Parathyroid adenoma (tissue), 2 donors: Measurements from ENCODE around the gene TM7SF2.
A peak's percentile ranks its signal among the peaks of the same experiment; 100 is the strongest.

Experiments
- H2AFZ ChIP-seq: fragments of 300-600 bp; sonication (generic); one replicate; pipeline ENCODE4 v1.7.0; 2017; ENCODE audit warnings: antibody characterized with exemption, mild to moderate bottlenecking
- H3K27ac ChIP-seq: fragments of 300-600 bp; sonication (generic); one replicate; pipeline ENCODE4 v1.7.0; 2017
- H3K27me3 ChIP-seq: fragments of 300-600 bp; sonication (generic); one replicate; pipeline ENCODE4 v1.7.0; 2017; ENCODE audit warnings: low read length; ENCODE audit not compliant: control insufficient read depth, insufficient read depth
- H3K36me3 ChIP-seq: fragments of 300-600 bp; sonication (generic); one replicate; pipeline ENCODE4 v1.7.0; 2017; ENCODE audit warnings: low read length; ENCODE audit not compliant: control insufficient read depth, insufficient read depth
- H3K4me1 ChIP-seq: fragments of 300-600 bp; sonication (generic); one replicate; pipeline ENCODE4 v1.7.0; 2017; ENCODE audit warnings: control low read depth
- H3K4me2 ChIP-seq: fragments of 300-600 bp; sonication (generic); one replicate; pipeline ENCODE4 v1.7.0; 2017; ENCODE audit warnings: low read length
- H3K4me3 ChIP-seq: fragments of 300-600 bp; sonication (generic); one replicate; pipeline ENCODE4 v1.7.0; 2017; ENCODE audit warnings: low read depth, low read length
- H3K79me2 ChIP-seq: fragments of 300-600 bp; sonication (generic); one replicate; pipeline ENCODE4 v1.7.0; 2017; ENCODE audit warnings: control low read depth
- H3K9ac ChIP-seq: fragments of 300-600 bp; sonication (generic); one replicate; pipeline ENCODE4 v1.7.0; 2017; ENCODE audit warnings: mild to moderate bottlenecking
- H3K9me3 ChIP-seq: fragments of 300-600 bp; sonication (generic); one replicate; pipeline ENCODE4 v1.7.0; 2017; ENCODE audit warnings: low read length; ENCODE audit not compliant: control insufficient read depth
- CTCF ChIP-seq: fragments of 300-600 bp; sonication (generic); IDR thresholded peaks from one replicate; pipeline ENCODE4 v1.7.0; 2017; ENCODE audit warnings: antibody characterized with exemption, mild to moderate bottlenecking
- donor health status: primary hyperparathyroidism.

TM7SF2 gene

GRCh38 chr11:65103476-65103875 is 8.2 kb upstream of the TM7SF2 start:
- Histone ChIP-seq H3K4me1 (peaks cover 6% of the 10 kb centered on the region), H3K9ac (no peak overlapping the region)
- no peak for TF ChIP-seq CTCF

GRCh38 chr11:65104628-65105027 is 7.0 kb upstream of the TM7SF2 start:
- Histone ChIP-seq H3K79me2 (peaks cover 3% of the 10 kb centered on the region), H3K4me2 (peak overlapping the region; percentile 53), H3K9me3 (no peaks in the 10 kb centered on the region), H3K27me3 (no peaks in the 10 kb centered on the region), H3K4me3 (peak overlapping the region; percentile 37), H3K4me1 (peaks cover 6% of the 10 kb centered on the region), H3K9ac (no peak overlapping the region), H3K36me3 (no peaks in the 10 kb centered on the region), H3K27ac (peak overlapping the region; percentile 74), H2AFZ (no peak overlapping the region)
- TF ChIP-seq CTCF, result no peak

More at GRCh38 chr11:65103476-65103875, 8.2 kb upstream of the TM7SF2 start:
- Histone ChIP-seq H3K27ac (peak overlapping the region; percentile 74), H3K36me3 (no peaks in the 10 kb centered on the region), H3K4me3 (peak overlapping the region; percentile 11), H2AFZ (no peak overlapping the region), H3K27me3 (no peaks in the 10 kb centered on the region), H3K9me3 (no peaks in the 10 kb centered on the region), H3K4me2 (peak overlapping the region; percentile 31), H3K79me2 (peaks cover 7% of the 10 kb centered on the region)

DNA sequence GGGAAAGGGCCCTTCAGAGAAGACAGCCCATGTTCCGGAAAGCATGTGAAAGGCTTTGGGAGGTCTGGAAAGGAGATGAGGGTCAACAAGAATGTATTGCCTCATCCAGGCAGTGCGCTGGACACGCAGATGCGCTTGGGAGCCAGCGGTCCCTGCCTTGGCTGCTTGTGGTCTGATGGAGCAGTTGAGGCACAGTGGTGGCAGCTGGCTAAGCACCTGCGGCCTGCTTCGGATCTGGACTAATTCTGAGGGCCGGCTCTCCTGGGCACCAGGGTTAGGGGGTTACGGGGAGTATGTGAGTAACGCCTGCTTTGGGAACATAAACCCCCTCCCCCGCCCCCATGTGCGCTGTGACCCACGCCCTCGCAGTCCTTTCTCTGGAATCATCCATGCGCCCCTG is 4.6 kb upstream of the TM7SF2 start:
- peaks cover 6% of the 10 kb centered on the region for H3K4me1 ChIP-seq
- H2AFZ ChIP-seq, result no peak overlapping the region
- no peak overlapping the region for H3K9ac ChIP-seq
- no peak overlapping the region for H3K27ac ChIP-seq
- H3K79me2 ChIP-seq, result no peaks in the 10 kb centered on the region
- no peak for TF ChIP-seq CTCF
- no peaks in the 10 kb centered on the region for H3K9me3 ChIP-seq
- H3K36me3 ChIP-seq, result no peaks in the 10 kb centered on the region
- H3K4me3 ChIP-seq, result no peak overlapping the region
- H3K4me2 ChIP-seq, result no peak overlapping the region
- no peaks in the 10 kb centered on the region for H3K27me3 ChIP-seq

DNA sequence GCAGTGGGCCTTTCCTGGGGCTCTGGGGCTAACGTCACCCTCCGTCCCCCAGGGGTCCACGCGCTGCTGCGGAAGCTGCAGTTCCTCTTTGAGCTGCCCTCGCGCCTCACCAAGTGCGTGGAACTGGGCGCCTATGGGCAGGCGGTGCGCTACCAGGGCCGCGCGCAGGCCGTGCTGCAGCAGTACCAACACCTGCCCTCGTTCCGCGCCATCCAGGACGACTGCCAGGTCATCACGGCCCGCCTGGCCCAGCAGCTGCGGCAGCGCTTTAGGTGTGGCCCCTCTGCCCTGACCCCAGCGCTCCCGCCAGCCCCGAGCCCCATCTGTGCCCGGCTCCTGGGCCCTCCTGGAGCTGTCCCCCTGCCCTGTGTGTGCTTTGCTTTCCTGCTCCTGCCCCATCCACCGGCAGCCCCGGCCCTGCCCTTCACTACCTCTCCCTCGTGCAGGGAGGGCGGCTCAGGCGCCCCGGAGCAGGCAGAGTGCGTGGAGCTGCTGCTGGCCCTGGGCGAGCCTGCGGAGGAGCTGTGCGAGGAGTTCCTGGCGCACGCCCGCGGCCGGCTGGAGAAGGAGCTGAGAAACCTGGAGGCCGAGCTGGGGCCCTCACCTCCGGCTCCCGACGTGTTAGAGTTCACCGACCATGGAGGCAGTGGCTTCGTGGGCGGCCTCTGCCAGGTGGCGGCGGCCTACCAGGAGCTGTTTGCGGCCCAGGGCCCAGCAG is 3.8 kb upstream of the TM7SF2 start:
- H3K9me3 ChIP-seq, result no peaks in the 10 kb centered on the region
- peaks cover 6% of the 10 kb centered on the region for H3K4me1 ChIP-seq
- H3K9ac ChIP-seq, result no peak overlapping the region
- H3K79me2 ChIP-seq, result no peaks in the 10 kb centered on the region
- no peak overlapping the region for H3K4me3 ChIP-seq
- no peak for TF ChIP-seq CTCF
- no peak overlapping the region for H3K4me2 ChIP-seq
- no peaks in the 10 kb centered on the region for H3K27me3 ChIP-seq
- H3K27ac ChIP-seq, result no peak overlapping the region
- H2AFZ ChIP-seq, result no peak overlapping the region
- H3K36me3 ChIP-seq, result no peaks in the 10 kb centered on the region
